GM20000 (cell line): ENCODE measurements around the gene AHRR.

ENCODE experiments used
- DNase-seq: peaks from one replicate; pipeline ENCODE4 v3.0.0; 2012; ENCODE audit warnings: low spot score
- CTCF ChIP-seq: IDR thresholded peaks from 2 replicates; pipeline ENCODE4 v1.5.1; 2012; ENCODE audit warnings: mild to moderate bottlenecking, control low read depth; ENCODE audit errors: extremely low read depth, missing control alignments

Gene AHRR

DNA sequence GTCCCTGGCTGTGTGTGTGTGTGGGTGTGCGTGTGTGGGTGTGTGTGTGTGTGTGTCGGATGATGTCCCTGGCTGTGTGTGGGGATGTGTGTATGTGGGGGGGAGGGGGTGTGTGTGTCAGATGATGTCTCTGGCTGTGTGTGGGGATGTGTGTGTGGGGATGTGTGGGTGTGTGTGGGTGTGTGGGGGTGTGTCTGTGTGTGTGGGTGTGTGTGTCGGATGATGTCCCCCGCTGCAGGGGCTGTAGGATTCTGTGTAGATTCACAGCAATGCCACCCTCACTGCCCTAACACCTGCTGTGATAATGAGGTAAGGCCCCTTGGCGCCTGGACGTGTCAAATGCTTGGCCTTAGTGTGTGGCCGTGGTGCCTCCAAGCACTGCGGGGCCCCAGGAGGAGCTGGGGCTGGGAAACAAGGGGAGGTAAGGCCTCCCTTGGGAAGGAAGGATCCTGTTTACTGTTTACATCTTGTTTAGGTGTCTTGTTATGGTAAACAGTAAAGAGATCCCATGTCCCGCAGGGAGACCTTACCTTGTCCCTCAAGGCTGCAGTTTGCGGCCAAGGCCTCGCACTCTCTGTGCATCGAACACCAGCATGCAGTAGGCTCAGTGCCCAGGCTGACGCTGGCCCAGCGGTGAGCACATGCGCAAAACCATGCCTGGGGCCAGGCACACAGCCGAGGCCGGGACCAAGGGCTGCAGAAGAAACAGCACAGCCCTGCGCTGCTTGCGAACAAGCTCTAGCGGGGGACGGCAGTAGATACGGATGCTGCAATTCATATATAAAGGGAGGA is 24.1 kb downstream of the AHRR start:
- no peak for TF ChIP-seq CTCF
- DNase-seq: peak; percentile 20

DNA sequence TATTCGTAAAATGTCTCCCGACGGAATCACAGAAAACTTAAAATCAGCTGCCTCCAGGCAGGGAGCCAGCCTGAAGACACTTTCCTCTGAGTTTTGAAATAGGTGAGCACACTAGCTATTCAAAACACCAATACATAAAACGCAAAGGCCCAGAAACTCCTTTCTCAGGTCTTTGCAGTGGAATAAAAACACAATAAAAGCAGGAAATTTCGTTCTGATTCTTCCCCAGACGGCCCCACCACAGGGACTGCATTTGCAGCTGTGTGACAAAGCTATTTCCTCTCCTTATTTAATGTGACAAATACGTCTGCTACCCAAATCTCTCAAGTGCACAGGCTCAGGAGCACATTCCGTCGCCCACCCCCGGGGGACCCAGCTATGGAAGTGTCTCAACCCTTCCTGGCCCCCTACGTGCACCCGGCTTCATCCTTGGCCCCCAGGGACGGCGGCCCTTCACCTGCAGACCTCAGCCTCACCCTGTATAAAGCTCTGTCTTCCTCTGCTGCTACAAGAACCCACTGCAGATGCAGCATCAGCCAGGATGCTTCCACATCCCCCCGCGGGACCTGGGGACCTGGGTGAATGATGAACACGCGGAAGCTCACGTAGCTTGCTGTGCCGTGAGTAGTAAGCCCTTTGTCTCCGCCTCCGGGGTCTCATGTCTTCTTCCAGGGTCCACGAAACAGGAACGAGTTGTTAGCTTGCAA is 24.9 kb downstream of the AHRR start:
- no peak for TF ChIP-seq CTCF
- peak; percentile 35 for DNase-seq

DNA sequence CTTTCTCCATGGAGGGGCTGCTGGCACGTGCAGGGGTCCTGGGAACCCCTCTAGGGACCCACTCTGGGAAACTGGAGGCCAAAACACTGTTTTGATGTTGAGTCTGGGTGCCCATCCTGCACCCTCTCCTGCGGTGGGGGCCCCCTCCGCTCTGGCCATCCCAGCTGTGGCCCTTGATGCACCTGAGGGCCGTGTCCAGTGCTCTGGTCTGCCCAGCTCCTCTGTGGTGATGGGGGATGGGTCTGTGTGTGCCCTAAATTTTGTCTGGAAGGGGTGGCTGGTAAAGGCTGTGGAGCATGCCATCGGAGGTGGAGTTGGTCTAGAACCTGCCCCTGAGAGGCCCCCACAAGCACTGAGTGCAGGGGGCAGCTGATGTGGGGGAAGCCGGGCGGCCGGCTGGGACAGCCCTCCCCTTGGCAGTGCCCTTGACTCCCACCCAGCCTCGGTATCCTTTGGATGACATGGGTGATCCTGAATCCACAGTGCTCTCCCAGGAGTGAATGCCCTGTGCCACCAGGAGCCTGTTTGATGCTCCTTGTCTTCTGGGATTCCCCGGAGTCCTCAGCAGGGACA is 26.3 kb downstream of the AHRR start:
- TF ChIP-seq CTCF: no peak
- peak; percentile 10 for DNase-seq

GRCh38 chr5:348726-349125 is 27.2 kb downstream of the AHRR start:
- TF ChIP-seq CTCF: no peak
- no peak for DNase-seq

GRCh38 chr5:350355-350754 is 28.8 kb downstream of the AHRR start:
- peak; percentile 27 for DNase-seq
- no peak for TF ChIP-seq CTCF

DNA sequence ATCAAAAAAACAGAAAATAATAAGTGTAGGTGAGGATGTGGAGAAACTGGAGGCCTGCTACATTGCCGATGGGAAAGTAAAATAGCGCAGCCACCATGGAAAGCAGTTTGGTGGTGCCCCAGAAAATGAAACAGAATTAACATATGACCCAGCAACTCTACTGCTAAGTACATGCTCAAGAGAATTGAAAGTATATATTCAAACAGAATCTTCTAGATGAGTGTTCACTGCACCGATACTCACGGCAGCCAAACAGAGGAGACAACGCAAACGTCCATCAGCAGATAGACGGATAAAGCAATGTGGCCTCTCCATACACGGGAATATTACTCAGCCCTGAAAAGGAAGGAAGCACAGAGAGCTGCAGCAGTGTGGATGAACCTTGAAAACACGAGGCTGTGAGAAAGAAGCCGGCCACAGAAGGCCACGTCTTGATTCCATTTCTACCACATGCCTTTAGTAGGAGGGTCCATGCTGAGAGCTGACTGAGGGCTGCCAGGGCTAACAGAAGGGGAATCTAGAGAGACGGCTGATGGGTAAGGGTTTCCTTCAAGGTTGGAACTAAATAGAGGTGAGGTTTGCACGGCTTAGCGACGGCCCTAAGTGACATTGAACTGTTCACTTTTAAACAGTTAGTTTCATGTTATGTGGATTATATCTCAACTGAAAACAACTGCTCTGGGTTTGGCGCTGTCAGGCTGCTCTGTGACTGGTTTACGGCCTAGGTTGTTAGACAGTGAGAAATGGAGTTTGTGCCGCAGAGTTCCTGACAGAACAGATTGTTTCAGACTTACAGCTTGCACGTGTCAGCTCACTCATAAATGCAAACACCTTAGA is 29.8 kb downstream of the AHRR start:
- no peak for DNase-seq
- TF ChIP-seq CTCF: no peak

DNA sequence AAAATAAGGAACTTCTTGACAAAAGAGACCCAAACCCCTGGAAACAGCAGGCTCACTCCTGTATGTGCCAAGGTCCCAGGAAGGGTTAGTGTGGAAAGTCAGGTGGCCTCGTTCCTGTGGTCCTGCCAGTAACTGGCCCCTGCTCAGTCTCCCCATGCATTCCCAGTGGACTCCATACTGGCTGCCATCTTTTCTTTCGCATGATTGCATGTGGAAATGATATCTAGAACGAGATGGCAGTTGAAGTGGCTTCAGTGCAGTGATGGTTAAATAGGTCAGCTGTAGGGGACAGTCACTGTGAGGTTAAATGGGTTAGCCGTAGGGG is 30.4 kb downstream of the AHRR start:
- TF ChIP-seq CTCF: no peak
- DNase-seq: peak; percentile 17
